ENCODE measurements around the gene TANK. TPM values are rescaled to one million over a fixed set of nuclear protein-coding genes. Genes with fewer than 3 reads are reported as not detected.

Gene TANK
- total and polyA plus RNA-seq, 4 donors = 17.2 to 62.1 (median 42.3) TPM

DNA sequence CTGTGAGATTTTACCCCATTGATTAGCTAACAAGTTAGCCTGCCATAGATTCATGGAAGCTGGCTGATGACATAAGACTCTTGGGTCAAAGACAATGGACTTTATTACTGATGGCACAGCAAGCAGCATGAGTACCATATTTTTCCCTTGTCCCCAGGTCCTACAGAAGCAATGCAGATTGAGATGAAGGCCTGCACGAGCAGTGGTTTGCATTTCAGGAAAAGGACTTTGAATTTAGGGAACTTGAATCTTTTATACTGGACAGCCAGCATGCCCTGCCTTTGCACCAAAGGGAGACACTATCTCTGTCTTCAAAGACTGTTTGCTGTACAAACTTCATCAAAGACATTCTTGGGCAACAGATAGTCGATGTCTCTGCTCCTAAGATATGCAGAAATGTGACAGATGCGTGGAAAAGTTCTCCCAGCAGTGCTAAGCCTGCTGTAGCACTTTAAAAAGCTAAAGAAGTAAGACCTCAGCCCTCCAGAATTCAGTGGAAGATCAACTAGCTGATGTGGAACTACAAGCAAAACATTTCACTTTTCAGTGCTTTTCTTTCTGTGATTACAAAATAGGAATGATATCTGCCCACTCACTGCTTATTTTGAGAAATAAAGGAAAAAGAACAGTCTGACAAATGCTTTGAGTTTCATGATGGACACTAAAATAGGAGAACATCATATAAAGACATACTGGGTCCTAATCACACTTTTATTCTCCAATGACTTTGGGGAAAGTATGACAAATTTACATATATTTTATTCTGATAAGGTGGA is 44.4 kb upstream of the TANK start:
- no peaks in the 10 kb centered on the region for H3K4me1 ChIP-seq (ENCODE audit: control insufficient read depth in 4 of 4, insufficient read depth in 4 of 4, low read length in 3 of 4)
- TF ChIP-seq, protein P1, sequence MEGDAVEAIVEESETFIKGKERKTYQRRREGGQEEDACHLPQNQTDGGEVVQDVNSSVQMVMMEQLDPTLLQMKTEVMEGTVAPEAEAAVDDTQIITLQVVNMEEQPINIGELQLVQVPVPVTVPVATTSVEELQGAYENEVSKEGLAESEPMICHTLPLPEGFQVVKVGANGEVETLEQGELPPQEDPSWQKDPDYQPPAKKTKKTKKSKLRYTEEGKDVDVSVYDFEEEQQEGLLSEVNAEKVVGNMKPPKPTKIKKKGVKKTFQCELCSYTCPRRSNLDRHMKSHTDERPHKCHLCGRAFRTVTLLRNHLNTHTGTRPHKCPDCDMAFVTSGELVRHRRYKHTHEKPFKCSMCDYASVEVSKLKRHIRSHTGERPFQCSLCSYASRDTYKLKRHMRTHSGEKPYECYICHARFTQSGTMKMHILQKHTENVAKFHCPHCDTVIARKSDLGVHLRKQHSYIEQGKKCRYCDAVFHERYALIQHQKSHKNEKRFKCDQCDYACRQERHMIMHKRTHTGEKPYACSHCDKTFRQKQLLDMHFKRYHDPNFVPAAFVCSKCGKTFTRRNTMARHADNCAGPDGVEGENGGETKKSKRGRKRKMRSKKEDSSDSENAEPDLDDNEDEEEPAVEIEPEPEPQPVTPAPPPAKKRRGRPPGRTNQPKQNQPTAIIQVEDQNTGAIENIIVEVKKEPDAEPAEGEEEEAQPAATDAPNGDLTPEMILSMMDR (IDR thresholded peaks at IDR 0.05; ENCODE audit: low read depth, low read length, missing input control) = no peak
- TF ChIP-seq REST (IDR thresholded peaks at IDR 0.05) = no peak
- no peak for TF ChIP-seq SP1 (IDR thresholded peaks at IDR 0.05)
- TF ChIP-seq RAD21 (IDR thresholded peaks at IDR 0.05) = no peak
- H3K9me3 ChIP-seq (ENCODE audit: control insufficient read depth in 4 of 4, low read length in 3 of 4) = no peaks in the 10 kb centered on the region
- no peak overlapping the region for H3K4me3 ChIP-seq (ENCODE audit: low read depth in 1 of 3, low read length in 3 of 3)
- no peak overlapping the region for H3K9ac ChIP-seq (ENCODE audit: low read depth in 1 of 2, low read length in 2 of 2)
- no peaks in the 10 kb centered on the region for H3K27me3 ChIP-seq (ENCODE audit: control insufficient read depth in 4 of 4, insufficient read depth in 4 of 4, low read length in 3 of 4)
- 66% methylated on average over 3 of the region's 3 CpGs for WGBS
- no peak for DNase-seq (ENCODE audit: low spot score)
- no peaks in the 10 kb centered on the region for H3K36me3 ChIP-seq (ENCODE audit: control insufficient read depth in 4 of 4, insufficient read depth in 3 of 4, low read depth in 1 of 4, low read length in 3 of 4)
- H3K27ac ChIP-seq (ENCODE audit: low read depth in 1 of 2, low read length in 2 of 2) = no peak overlapping the region

DNA sequence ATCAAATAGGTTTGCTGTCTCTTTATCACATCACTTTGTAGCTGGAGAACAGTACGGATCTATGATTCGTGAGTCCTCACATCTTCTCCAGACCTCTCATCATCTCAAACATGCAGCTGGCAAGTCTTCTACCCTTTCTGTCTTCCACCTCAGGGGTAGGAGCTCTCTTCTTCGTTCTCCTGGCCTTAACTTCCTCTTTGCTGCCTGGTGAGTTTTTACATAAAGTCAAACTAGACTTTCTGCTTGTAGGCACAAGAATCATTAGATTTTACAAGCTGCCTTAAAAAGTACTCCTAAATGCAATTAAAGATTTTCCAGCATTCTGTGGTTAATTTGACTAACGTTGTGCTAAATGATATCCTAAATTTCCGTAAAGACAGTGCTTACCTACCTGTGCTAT is 43.7 kb upstream of the TANK start:
- Histone ChIP-seq H3K27ac (ENCODE audit: low read depth in 1 of 2, low read length in 2 of 2) (no peak overlapping the region), H3K4me3 (ENCODE audit: low read depth in 1 of 3, low read length in 3 of 3) (no peak overlapping the region), H3K36me3 (ENCODE audit: control insufficient read depth in 4 of 4, insufficient read depth in 3 of 4, low read depth in 1 of 4, low read length in 3 of 4) (no peaks in the 10 kb centered on the region), H3K4me1 (ENCODE audit: control insufficient read depth in 4 of 4, insufficient read depth in 4 of 4, low read length in 3 of 4) (no peaks in the 10 kb centered on the region), H3K9ac (ENCODE audit: low read depth in 1 of 2, low read length in 2 of 2) (no peak overlapping the region), H3K9me3 (ENCODE audit: control insufficient read depth in 4 of 4, low read length in 3 of 4) (no peaks in the 10 kb centered on the region), H3K27me3 (ENCODE audit: control insufficient read depth in 4 of 4, insufficient read depth in 4 of 4, low read length in 3 of 4) (no peaks in the 10 kb centered on the region)
- TF ChIP-seq HNF4G (IDR thresholded peaks at IDR 0.05) (no peak), RAD21 (IDR thresholded peaks at IDR 0.05) (no peak), FOXA2 (IDR thresholded peaks at IDR 0.05) (no peak), TAF1 (conservative IDR thresholded peaks at IDR 0.05) (no peak), ZBTB33 (IDR thresholded peaks at IDR 0.05) (no peak), SP1 (IDR thresholded peaks at IDR 0.05) (no peak), EGR1 (IDR thresholded peaks at IDR 0.05; ENCODE audit: low read depth in 2 of 2) (no peak), YY1 (IDR thresholded peaks at IDR 0.05) (no peak), RXRA (IDR thresholded peaks at IDR 0.05) (no peak), REST (IDR thresholded peaks at IDR 0.05) (no peak), JUND (IDR thresholded peaks at IDR 0.05) (no peak), FOXA1 (IDR thresholded peaks at IDR 0.05) (no peak), GABPA (IDR thresholded peaks at IDR 0.05 in 1 of 2, conservative IDR thresholded peaks at IDR 0.05 in 1 of 2) (no peak), NR2F2 (IDR thresholded peaks at IDR 0.05) (no peak), HNF4A (conservative IDR thresholded peaks at IDR 0.05) (no peak)
- TF ChIP-seq, protein P2, sequence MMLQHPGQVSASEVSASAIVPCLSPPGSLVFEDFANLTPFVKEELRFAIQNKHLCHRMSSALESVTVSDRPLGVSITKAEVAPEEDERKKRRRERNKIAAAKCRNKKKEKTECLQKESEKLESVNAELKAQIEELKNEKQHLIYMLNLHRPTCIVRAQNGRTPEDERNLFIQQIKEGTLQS (IDR thresholded peaks at IDR 0.05) = no peak
- TF ChIP-seq, protein P1 (IDR thresholded peaks at IDR 0.05; ENCODE audit: low read depth, low read length, missing input control) = no peak
- TF ChIP-seq, protein P3, sequence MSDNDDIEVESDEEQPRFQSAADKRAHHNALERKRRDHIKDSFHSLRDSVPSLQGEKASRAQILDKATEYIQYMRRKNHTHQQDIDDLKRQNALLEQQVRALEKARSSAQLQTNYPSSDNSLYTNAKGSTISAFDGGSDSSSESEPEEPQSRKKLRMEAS (IDR thresholded peaks at IDR 0.05) = no peak
- 81% methylated on average over 5 of the region's 5 CpGs for WGBS
- DNase-seq (ENCODE audit: low spot score) = no peak
